Mesothelial cell of epicardium (in vitro differentiated cells): Measurements from ENCODE around the gene SMYD4. TPM values are rescaled to one million over a fixed set of nuclear protein-coding genes. Genes with fewer than 3 reads are reported as not detected.

Experiments
- DNase-seq, 2 experiments: peaks; one replicate each; pipeline ENCODE4 v3.0.0; 2021; ENCODE audit warnings: low spot score in 2 of 2; ENCODE audit not compliant: unreplicated experiment in 2 of 2
- H3K27ac Mint-ChIP-seq: 2 replicates; pipeline ENCODE4 v1.8.0; 2021; ENCODE audit warnings: mixed read lengths
- H3K27me3 Mint-ChIP-seq: 2 replicates; pipeline ENCODE4 v1.8.0; 2021; ENCODE audit warnings: low read depth, mixed read lengths
- H3K36me3 Mint-ChIP-seq: 2 replicates; pipeline ENCODE4 v1.8.0; 2021; ENCODE audit warnings: mixed read lengths
- H3K4me1 Mint-ChIP-seq: 2 replicates; pipeline ENCODE4 v1.8.0; 2021; ENCODE audit warnings: mixed read lengths
- H3K4me3 Mint-ChIP-seq: 2 replicates; pipeline ENCODE4 v1.8.0; 2021; ENCODE audit warnings: mild to moderate bottlenecking, moderate library complexity, mixed read lengths
- H3K9me3 Mint-ChIP-seq: 2 replicates; pipeline ENCODE4 v1.8.0; 2021; ENCODE audit warnings: mixed read lengths
- total RNA-seq: library from RNA; stranded (reverse); gene quantifications from 3 replicates; pipeline ENCODE4 v1.2.1, GENCODE V29; 2021
- TF ChIP-seq, protein P1 (sequence below): fragments of 200-600 bp; sonication (generic); IDR thresholded peaks from one replicate; pipeline ENCODE4 v1.5.0; 2021; ENCODE audit warnings: antibody characterized with exemption; ENCODE audit not compliant: unreplicated experiment

SMYD4 gene
- total RNA-seq, 1 donor from 2014 or later, result 24.9 TPM

DNA sequence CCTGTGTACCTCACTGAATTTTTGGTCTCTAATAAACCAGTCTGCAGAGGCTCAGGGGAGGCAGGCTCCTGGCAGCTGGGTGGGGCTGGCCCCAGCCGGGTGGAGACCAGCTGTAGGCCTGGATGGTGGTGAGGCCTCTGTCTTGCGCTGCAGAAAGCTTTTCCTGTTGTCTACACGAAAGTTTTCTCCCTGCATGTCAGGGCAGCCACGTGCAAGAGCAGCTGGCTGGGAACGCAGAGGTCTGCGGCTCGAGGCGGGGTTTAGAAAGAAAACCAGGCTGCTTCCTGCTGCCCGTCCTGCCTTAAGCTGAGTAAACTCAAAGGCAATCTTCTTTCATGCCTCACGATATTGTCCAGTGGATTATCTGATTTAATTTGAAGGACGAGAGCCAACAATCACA, 65.4 kb downstream of the SMYD4 start:
- DNase-seq, result no peak
- peak overlapping the region; percentile 74 for H3K27ac Mint-ChIP-seq
- TF ChIP-seq, protein P1, sequence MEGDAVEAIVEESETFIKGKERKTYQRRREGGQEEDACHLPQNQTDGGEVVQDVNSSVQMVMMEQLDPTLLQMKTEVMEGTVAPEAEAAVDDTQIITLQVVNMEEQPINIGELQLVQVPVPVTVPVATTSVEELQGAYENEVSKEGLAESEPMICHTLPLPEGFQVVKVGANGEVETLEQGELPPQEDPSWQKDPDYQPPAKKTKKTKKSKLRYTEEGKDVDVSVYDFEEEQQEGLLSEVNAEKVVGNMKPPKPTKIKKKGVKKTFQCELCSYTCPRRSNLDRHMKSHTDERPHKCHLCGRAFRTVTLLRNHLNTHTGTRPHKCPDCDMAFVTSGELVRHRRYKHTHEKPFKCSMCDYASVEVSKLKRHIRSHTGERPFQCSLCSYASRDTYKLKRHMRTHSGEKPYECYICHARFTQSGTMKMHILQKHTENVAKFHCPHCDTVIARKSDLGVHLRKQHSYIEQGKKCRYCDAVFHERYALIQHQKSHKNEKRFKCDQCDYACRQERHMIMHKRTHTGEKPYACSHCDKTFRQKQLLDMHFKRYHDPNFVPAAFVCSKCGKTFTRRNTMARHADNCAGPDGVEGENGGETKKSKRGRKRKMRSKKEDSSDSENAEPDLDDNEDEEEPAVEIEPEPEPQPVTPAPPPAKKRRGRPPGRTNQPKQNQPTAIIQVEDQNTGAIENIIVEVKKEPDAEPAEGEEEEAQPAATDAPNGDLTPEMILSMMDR, result no peak

GRCh38 chr17:1762901-1763898, 66.5 kb downstream of the SMYD4 start:
- Mint-ChIP-seq H3K27me3 (no peaks in the 10 kb centered on the region), H3K36me3 (peaks cover 3% of the 10 kb centered on the region), H3K9me3 (no peaks in the 10 kb centered on the region), H3K4me3 (peak overlapping the region; percentile 76), H3K4me1 (peaks cover 27% of the 10 kb centered on the region), H3K27ac (peak overlapping the region; percentile 65)
- DNase-seq, result peak in 1 of 2 experiments; percentile 56
- TF ChIP-seq, protein P1, result no peak

More for the DNA sequence above, 65.4 kb downstream of the SMYD4 start:
- peaks cover 27% of the 10 kb centered on the region for H3K4me1 Mint-ChIP-seq
- H3K36me3 Mint-ChIP-seq, result peaks cover 3% of the 10 kb centered on the region
- no peaks in the 10 kb centered on the region for H3K27me3 Mint-ChIP-seq
- H3K9me3 Mint-ChIP-seq, result no peaks in the 10 kb centered on the region
- no peak overlapping the region for H3K4me3 Mint-ChIP-seq

- Mint-ChIP-seq H3K27ac (peak overlapping the region; percentile 85), H3K4me3 (peak overlapping the region; percentile 76), H3K9me3 (no peaks in the 10 kb centered on the region), H3K4me1 (peaks cover 27% of the 10 kb centered on the region), H3K27me3 (no peaks in the 10 kb centered on the region), H3K36me3 (no peaks in the 10 kb centered on the region)
- no peak for DNase-seq
- TF ChIP-seq, protein P1, result no peak
These were observed 67.3 kb downstream of the SMYD4 start for GRCh38 chr17:1762233-1762900.

DNA sequence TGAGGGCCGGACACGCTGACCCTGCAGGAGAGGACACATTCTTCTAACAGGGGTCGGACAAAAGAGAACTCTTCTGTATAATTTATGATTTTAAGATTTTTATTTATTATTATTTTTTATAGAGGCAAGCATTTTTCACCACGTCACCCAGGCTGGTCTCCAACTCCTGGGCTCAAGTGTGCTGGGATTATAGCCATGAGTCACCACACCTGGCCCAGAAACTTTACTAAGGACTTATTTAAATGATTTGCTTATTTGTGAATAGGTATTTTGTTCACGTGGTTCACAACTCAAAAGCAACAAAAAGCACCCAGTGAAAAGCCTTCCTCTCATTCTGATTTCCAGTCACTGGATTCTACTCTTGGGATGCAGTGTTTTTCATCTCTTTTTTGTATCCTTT, 70.2 kb downstream of the SMYD4 start:
- TF ChIP-seq, protein P1, result no peak
- H3K9me3 Mint-ChIP-seq, result no peaks in the 10 kb centered on the region
- peaks cover 33% of the 10 kb centered on the region for H3K4me1 Mint-ChIP-seq
- no peak overlapping the region for H3K27ac Mint-ChIP-seq
- no peak for DNase-seq
- H3K27me3 Mint-ChIP-seq, result no peaks in the 10 kb centered on the region
- no peak overlapping the region for H3K4me3 Mint-ChIP-seq
- no peaks in the 10 kb centered on the region for H3K36me3 Mint-ChIP-seq

DNA sequence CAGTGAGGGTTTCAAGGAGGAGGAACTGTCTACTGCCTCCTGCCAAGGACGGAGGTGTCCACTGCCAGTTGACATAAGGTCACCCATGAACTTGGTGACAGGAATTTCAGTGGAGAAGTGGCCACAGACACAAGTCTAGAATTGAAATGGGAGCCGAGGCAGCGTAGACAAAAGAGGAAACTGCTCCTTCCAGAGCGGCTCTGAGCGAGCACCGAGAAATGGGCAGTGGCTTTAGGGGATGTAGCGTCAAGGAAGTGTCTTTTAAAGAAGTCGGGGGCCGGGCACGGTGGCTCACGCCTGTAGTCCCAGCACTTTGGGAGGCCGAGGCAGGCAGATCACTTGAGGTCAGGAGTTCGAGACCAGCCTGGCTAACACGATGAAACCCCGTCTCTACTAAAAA, 70.9 kb downstream of the SMYD4 start:
- no peaks in the 10 kb centered on the region for H3K9me3 Mint-ChIP-seq

More for the DNA sequence above, 70.9 kb downstream of the SMYD4 start:
- no peak for DNase-seq
- TF ChIP-seq, protein P1, result no peak
- Mint-ChIP-seq H3K27ac (no peak overlapping the region), H3K4me3 (no peak overlapping the region), H3K27me3 (no peaks in the 10 kb centered on the region), H3K36me3 (no peaks in the 10 kb centered on the region), H3K4me1 (peaks cover 26% of the 10 kb centered on the region)
